ENCODE measurements around the gene TRPM7. TPM values are rescaled to one million over a fixed set of nuclear protein-coding genes. Genes with fewer than 3 reads are reported as not detected.
"Not testable (repeated sequence)": the region's sequence is repeated elsewhere in the genome, so short reads cannot be mapped to it uniquely, and the experiment has no call there.

TRPM7 gene
- polyA plus RNA-seq, 1 donor, result 34.4 TPM

DNA sequence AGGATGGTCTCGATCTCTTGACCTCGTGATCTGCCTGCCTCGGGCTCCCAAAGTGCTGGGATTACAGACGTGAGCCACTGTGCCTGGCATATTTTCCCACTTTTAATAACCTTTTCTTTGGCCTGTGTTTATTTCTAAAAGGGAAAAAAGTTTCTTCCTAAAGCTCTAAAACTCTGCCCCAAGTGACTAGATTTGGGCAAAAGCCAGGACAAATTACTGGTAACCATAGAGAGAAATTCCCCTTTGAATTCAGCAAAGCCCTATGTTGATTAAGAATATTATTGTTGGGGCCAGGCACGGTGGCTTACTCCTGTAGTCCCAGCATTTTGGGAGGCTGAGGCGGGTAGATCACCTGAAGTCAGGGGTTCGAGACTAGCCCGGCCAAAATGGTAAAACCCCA lies 11.5 kb upstream of the TRPM7 start:
- Histone ChIP-seq H3K27me3 (ENCODE audit: control insufficient read depth, insufficient read depth, low read length) (no peaks in the 10 kb centered on the region), H3K9me3 (ENCODE audit: control insufficient read depth, low read depth, low read length) (no peaks in the 10 kb centered on the region), H3K27ac (ENCODE audit: low read length) (no peak overlapping the region), H3K4me3 (ENCODE audit: low read length) (no peak overlapping the region), H3K4me1 (ENCODE audit: control insufficient read depth, insufficient read depth, low read length) (no peaks in the 10 kb centered on the region), H3K36me3 (ENCODE audit: control insufficient read depth, insufficient read depth, low read length) (no peaks in the 10 kb centered on the region)
- DNase-seq, result no peak
- no CpG with 5 or more reads among the region's 8 CpGs for WGBS (ENCODE audit: insufficient coverage, low lambda C conversion rate)

DNA sequence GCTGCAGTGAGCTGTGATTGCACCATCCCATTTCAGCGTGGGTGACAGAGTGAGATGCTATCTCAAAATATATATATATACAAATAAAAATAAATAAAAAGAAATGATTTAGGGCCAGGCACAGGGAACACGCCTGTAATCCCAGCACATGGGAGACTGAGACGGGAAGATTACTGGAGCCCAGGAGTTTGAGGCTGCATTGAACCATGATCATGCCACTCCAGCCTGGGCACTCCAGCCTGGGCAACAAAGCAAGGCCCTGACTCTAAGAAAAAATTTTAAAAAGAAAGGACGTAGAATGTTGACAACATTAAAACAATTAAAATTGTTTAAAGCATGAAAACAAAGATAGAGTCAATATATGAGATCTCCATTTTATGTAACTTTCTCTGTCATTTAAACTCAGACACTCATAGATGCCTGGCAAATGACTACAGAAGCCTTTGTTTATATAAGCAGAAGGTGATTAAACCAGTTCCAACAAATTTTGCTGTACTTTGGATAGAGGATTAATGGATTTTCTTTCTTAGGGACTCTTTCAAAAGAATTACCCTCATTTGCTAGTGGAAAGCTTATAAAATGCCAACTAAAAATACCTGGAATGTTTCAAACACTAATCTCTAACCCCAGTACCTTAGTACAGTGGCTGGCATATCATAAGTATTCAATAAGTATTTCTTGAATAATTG lies 10.7 kb upstream of the TRPM7 start:
- 67% methylated on average over 1 of the region's 4 CpGs for WGBS (ENCODE audit: insufficient coverage, low lambda C conversion rate)
- no peak overlapping the region for H3K27ac ChIP-seq (ENCODE audit: low read length)
- DNase-seq, result no peak
- H3K9me3 ChIP-seq (ENCODE audit: control insufficient read depth, low read depth, low read length), result no peaks in the 10 kb centered on the region
- no peaks in the 10 kb centered on the region for H3K36me3 ChIP-seq (ENCODE audit: control insufficient read depth, insufficient read depth, low read length)
- H3K4me3 ChIP-seq (ENCODE audit: low read length), result no peak overlapping the region
- H3K27me3 ChIP-seq (ENCODE audit: control insufficient read depth, insufficient read depth, low read length), result no peaks in the 10 kb centered on the region
- no peaks in the 10 kb centered on the region for H3K4me1 ChIP-seq (ENCODE audit: control insufficient read depth, insufficient read depth, low read length)

DNA sequence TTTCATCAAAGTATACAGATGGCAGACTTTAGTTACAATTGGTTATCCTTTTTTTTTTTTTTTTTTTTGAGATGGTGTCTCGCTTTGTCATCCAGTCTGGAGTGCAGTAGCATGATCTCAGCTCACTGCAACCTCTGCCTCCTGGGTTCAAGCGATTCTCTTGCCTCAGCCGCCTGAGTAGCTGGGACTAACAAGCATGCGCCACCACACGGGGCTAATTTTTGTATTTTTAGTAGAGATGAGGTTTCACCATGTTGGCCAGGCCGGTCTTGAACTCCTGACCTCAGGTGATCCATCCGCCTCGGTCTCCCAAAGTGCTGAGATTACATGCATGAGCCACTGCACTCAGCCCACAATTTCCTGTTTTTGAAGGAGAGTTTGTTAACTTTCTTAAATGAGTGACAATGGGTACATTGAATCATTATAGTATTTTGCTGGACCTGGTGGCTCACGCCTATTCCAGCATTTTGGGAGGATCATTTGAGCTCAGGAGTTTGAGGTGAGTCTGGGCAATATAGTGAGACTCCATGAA lies 8.1 kb upstream of the TRPM7 start:
- not testable (repeated sequence) for H3K4me1 ChIP-seq (ENCODE audit: control insufficient read depth, insufficient read depth, low read length); H3K27ac ChIP-seq (ENCODE audit: low read length); DNase-seq; H3K4me3 ChIP-seq (ENCODE audit: low read length); H3K9me3 ChIP-seq (ENCODE audit: control insufficient read depth, low read depth, low read length); H3K27me3 ChIP-seq (ENCODE audit: control insufficient read depth, insufficient read depth, low read length); H3K36me3 ChIP-seq (ENCODE audit: control insufficient read depth, insufficient read depth, low read length)
- whole genome bisulfite sequencing (ENCODE audit: insufficient coverage, low lambda C conversion rate), result no CpG with 5 or more reads among the region's 9 CpGs

DNA sequence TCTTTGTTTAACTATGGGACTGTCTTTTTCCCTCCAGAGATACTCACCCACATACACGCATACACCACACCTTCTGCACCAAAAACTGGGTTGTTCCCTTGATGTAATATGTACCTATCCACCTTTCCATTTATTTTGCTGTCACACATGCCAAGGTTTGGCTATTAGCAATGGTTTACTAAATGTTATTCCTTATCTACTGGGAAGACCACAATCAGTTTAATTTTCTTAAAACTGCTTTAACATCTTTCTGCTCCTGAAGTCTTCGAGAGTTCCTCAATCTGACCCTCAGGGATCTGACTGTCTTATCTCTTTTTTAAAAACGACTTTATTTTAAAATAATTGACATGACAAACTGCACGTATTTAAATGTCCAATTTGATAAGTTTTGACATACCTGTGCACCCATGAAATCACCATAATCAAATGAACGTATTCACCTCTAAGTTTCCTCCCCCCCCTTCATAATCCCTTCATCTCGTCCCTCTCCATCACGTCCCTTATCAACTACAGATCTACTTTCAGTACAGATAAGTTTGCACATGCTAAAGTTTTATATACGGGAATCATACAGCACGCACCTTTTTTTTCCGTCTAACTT lies 805 bp upstream of the TRPM7 start:
- H3K4me1 ChIP-seq (ENCODE audit: control insufficient read depth, insufficient read depth, low read length), result no peaks in the 10 kb centered on the region
- no peak for DNase-seq
- H3K4me3 ChIP-seq (ENCODE audit: low read length), result peak overlapping the region; percentile 62
- H3K27ac ChIP-seq (ENCODE audit: low read length), result peak overlapping the region; percentile 92
- 76% methylated on average over 6 of the region's 10 CpGs for WGBS (ENCODE audit: insufficient coverage, low lambda C conversion rate)
- no peaks in the 10 kb centered on the region for H3K9me3 ChIP-seq (ENCODE audit: control insufficient read depth, low read depth, low read length)
- H3K27me3 ChIP-seq (ENCODE audit: control insufficient read depth, insufficient read depth, low read length), result no peaks in the 10 kb centered on the region
- peaks cover 8% of the 10 kb centered on the region for H3K36me3 ChIP-seq (ENCODE audit: control insufficient read depth, insufficient read depth, low read length)

DNA sequence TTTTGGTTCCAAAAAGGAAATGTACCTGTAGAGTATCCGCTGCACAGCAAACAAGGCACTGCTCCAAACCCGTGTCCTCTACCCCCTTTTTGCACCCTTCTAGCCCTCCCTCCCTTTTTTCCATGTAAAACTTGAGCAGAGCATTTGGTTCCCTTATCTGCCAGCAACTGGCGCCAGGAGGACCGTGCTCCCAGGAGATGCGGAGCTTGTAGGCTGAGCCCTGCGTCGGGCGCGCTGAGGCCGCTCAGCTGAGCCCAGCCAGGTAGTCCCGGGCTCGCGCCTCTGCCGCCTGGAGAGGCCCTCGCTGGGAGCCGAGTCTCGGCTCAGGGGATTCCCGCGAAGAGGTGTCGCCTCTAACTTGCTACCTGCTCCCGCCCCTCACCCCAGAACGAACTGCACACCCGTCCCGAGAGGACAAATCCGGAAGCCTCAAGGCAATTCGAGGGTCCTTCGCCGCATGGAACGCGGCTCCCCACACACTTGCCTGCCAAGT lies 575 bp downstream of the TRPM7 start:
- Histone ChIP-seq H3K9me3 (ENCODE audit: control insufficient read depth, low read depth, low read length) (no peaks in the 10 kb centered on the region), H3K27me3 (ENCODE audit: control insufficient read depth, insufficient read depth, low read length) (no peaks in the 10 kb centered on the region), H3K4me1 (ENCODE audit: control insufficient read depth, insufficient read depth, low read length) (no peaks in the 10 kb centered on the region), H3K4me3 (ENCODE audit: low read length) (peak overlapping the region; percentile 95), H3K36me3 (ENCODE audit: control insufficient read depth, insufficient read depth, low read length) (peaks cover 11% of the 10 kb centered on the region), H3K27ac (ENCODE audit: low read length) (peak overlapping the region; percentile 98)
- peak in 1 of 2 donors; percentile 40 for DNase-seq
- WGBS (ENCODE audit: insufficient coverage, low lambda C conversion rate), result no CpG with 5 or more reads among the region's 30 CpGs

DNA sequence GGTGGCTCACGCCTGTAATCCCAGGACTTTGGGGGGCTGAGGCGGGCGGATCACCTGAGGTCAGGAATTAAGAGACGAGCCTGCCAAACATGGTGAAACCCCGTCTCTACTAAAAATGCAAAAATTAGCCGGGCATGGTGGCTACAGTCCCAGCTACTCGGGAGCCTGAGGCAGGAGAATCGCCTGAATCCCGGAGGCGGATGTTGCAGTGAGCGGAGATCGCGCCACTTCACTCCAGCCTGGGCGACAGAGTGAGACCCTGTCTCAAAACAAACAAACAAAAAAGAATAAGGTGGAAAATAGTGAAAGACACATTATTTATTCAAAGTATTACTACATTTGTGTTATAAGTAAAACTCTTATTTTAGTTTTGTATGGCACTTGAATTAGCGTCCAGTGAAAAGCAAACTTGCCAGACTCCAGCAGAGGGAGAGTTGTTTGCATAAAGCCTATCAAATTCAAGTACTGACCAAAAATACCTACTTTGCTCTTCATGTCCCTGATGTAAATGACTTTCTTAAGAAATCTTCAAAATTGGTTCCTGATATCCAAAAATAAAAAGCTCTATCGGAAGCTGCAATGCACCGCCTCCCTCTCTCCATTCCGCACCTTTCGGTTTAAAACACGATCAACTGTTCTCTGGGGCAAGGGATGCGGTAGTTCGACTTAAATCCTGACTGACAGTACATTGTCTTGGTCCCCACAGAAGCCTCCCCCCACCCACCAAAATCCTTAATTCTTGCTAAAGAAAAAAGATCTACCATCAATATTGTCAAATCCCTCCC lies 1.2 kb downstream of the TRPM7 start:
- no peaks in the 10 kb centered on the region for H3K9me3 ChIP-seq (ENCODE audit: control insufficient read depth, low read depth, low read length)
- H3K4me1 ChIP-seq (ENCODE audit: control insufficient read depth, insufficient read depth, low read length), result no peaks in the 10 kb centered on the region
- peak overlapping the region; percentile 95 for H3K4me3 ChIP-seq (ENCODE audit: low read length)
- peak overlapping the region; percentile 98 for H3K27ac ChIP-seq (ENCODE audit: low read length)
- no peaks in the 10 kb centered on the region for H3K27me3 ChIP-seq (ENCODE audit: control insufficient read depth, insufficient read depth, low read length)
- WGBS (ENCODE audit: insufficient coverage, low lambda C conversion rate), result 55% methylated on average over 11 of the region's 22 CpGs
- peak in 1 of 2 donors; percentile 23 for DNase-seq
- H3K36me3 ChIP-seq (ENCODE audit: control insufficient read depth, insufficient read depth, low read length), result peaks cover 11% of the 10 kb centered on the region

DNA sequence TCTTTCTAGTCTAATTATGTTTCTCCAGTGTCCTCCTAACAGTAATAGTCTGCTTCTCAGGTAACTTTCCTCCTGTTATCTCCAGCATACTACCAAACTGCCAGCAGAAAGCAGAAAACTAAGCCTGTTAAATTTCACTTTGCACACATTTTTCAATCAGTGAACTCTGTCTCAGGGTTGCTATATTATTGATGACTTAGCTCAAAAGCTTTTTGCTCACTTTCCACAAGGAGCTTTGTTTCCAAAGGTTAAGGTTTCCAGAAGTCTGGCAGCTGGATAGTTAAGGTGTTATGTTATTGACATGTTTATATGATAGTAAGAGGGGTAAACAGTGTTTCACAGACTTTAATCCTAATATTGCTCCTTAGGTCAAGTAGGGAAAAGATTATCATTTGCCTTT lies 5.1 kb downstream of the TRPM7 start:
- Histone ChIP-seq H3K27ac (ENCODE audit: low read length) (no peak overlapping the region), H3K36me3 (ENCODE audit: control insufficient read depth, insufficient read depth, low read length) (peaks cover 16% of the 10 kb centered on the region), H3K27me3 (ENCODE audit: control insufficient read depth, insufficient read depth, low read length) (no peaks in the 10 kb centered on the region), H3K9me3 (ENCODE audit: control insufficient read depth, low read depth, low read length) (no peaks in the 10 kb centered on the region), H3K4me3 (ENCODE audit: low read length) (no peak overlapping the region), H3K4me1 (ENCODE audit: control insufficient read depth, insufficient read depth, low read length) (no peaks in the 10 kb centered on the region)
- DNase-seq, result no peak

DNA sequence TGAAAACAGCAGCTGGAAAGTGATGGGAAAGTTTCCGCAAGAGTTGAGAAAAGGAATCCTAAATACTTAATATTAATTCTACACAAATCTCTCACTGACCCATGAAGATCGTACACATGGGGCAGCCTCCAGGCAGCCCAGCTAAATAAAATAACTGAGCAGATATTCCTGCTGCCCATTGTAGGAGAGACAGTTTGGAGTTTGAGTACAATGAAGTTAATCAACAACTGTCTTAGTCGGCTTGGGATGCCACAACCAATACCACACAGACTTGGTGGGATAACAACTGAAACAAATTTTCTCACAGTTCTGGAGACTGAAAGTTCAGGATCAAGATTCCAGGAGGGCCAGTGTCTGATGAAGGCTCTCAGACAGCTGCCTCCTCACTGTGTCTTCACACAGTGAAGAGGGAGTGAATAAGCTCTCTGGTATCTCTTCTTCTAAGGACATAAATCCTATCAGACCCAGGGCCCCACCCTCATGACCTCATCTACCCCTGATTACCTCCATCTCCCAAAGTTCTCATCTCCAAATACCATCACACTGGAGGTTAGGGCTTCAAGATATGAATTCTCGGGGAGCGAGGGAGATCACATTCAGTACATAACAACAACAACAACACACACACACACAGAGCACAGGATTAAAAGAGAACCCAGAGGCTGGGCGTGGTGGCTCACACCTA lies 9.7 kb downstream of the TRPM7 start:
- WGBS (ENCODE audit: insufficient coverage, low lambda C conversion rate), result no CpG with 5 or more reads among the region's 6 CpGs
- DNase-seq, result peak in 1 of 2 donors; percentile 5
- H3K27me3 ChIP-seq (ENCODE audit: control insufficient read depth, insufficient read depth, low read length), result no peaks in the 10 kb centered on the region
- no peaks in the 10 kb centered on the region for H3K9me3 ChIP-seq (ENCODE audit: control insufficient read depth, low read depth, low read length)
- H3K36me3 ChIP-seq (ENCODE audit: control insufficient read depth, insufficient read depth, low read length), result peaks cover 11% of the 10 kb centered on the region
- no peak overlapping the region for H3K4me3 ChIP-seq (ENCODE audit: low read length)
- H3K4me1 ChIP-seq (ENCODE audit: control insufficient read depth, insufficient read depth, low read length), result no peaks in the 10 kb centered on the region
- H3K27ac ChIP-seq (ENCODE audit: low read length), result no peak overlapping the region

DNA sequence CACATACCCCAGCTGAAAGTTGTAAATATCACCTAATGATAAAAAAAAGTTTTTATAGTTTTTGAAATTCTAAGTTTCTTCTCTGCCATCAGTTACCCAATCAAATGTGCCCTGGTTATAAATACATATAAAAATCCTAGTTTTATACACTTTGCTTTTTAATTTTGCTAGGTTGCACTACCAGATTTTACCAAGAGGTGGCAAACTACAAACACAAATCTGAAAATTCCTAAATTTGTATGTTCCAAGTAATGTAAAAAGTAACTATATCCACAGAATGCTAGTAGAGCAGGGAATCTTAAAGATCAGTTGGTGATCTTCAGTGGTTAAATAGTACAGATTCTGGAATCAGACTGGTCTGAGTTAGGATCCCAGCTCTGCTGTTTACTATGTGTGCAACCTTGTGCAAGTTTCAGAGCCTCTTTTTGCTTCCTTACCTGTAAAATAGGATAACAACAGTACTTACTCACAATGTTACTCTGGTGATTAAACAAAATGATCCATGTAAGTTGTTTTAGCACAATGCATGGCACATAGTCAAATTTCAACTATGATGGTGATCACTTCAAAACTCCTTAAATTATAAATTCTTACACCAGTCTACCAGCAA lies 11.0 kb downstream of the TRPM7 start:
- H3K27me3 ChIP-seq (ENCODE audit: control insufficient read depth, insufficient read depth, low read length), result no peaks in the 10 kb centered on the region
- H3K4me3 ChIP-seq (ENCODE audit: low read length), result no peak overlapping the region
- peak in 1 of 2 donors; percentile 11 for DNase-seq
- peaks cover 8% of the 10 kb centered on the region for H3K36me3 ChIP-seq (ENCODE audit: control insufficient read depth, insufficient read depth, low read length)
- H3K27ac ChIP-seq (ENCODE audit: low read length), result no peak overlapping the region
- no peaks in the 10 kb centered on the region for H3K4me1 ChIP-seq (ENCODE audit: control insufficient read depth, insufficient read depth, low read length)
- no peaks in the 10 kb centered on the region for H3K9me3 ChIP-seq (ENCODE audit: control insufficient read depth, low read depth, low read length)

DNA sequence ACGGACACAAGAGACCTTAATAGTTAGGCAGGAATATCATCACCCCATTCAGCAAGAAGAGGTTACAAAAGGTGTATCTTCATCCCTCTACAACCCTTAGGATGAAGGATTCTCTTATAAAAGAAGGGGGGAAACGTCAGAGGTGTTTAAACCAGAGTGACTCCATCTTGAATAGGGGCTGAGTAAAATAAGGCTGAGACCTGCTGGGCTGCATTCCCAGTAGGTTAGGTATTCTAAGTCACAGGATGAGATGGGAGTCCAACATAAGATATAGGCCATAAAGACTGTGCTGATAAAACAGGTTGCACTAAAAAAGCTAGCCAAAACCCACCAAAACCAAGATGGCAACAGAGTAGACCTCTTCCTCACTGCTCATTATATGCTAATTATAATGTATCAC lies 16.5 kb downstream of the TRPM7 start:
- H3K27ac ChIP-seq (ENCODE audit: low read length), result no peak overlapping the region
- peaks cover 8% of the 10 kb centered on the region for H3K36me3 ChIP-seq (ENCODE audit: control insufficient read depth, insufficient read depth, low read length)
- H3K4me3 ChIP-seq (ENCODE audit: low read length), result no peak overlapping the region
- WGBS (ENCODE audit: insufficient coverage, low lambda C conversion rate), result no CpG with 5 or more reads among the region's 2 CpGs
- H3K4me1 ChIP-seq (ENCODE audit: control insufficient read depth, insufficient read depth, low read length), result no peaks in the 10 kb centered on the region
- no peaks in the 10 kb centered on the region for H3K27me3 ChIP-seq (ENCODE audit: control insufficient read depth, insufficient read depth, low read length)
- H3K9me3 ChIP-seq (ENCODE audit: control insufficient read depth, low read depth, low read length), result no peaks in the 10 kb centered on the region
- peak in 1 of 2 donors; percentile 11 for DNase-seq

All from large intestine (tissue), 3 donors.